PFSK-1 (cell line): Measurements from ENCODE around the gene SYTL3.

Experiments
- FOXP2 ChIP-seq: optimal IDR thresholded peaks from 2 replicates; pipeline ENCODE3; 2011; ENCODE audit warnings: borderline replicate concordance, control low read depth, inconsistent platforms; ENCODE audit not compliant: insufficient read depth; ENCODE audit errors: extremely low read length, extremely low read depth
- POLR2AphosphoS5 ChIP-seq: IDR thresholded peaks from 2 replicates; pipeline ENCODE4 v1.6.1; 2012; ENCODE audit warnings: low read depth, mild to moderate bottlenecking, control low read depth, low read length, moderate library complexity
- REST ChIP-seq, 2 experiments: IDR thresholded peaks; 2 replicates each; pipeline versions ENCODE4 v1.6.1 to v1.8.0; 2011 to 2012; ENCODE audit warnings: low read depth in 2 of 2, low read length in 2 of 2, control low read depth in 1 of 2, inconsistent platforms in 1 of 2, mild to moderate bottlenecking in 1 of 2, moderate library complexity in 1 of 2; ENCODE audit not compliant: insufficient read depth in 1 of 2
- TAF1 ChIP-seq: IDR thresholded peaks from 2 replicates; pipeline ENCODE4 v1.6.1; 2012; ENCODE audit warnings: low read length, control low read depth, borderline replicate concordance; ENCODE audit not compliant: insufficient read depth

DNA sequence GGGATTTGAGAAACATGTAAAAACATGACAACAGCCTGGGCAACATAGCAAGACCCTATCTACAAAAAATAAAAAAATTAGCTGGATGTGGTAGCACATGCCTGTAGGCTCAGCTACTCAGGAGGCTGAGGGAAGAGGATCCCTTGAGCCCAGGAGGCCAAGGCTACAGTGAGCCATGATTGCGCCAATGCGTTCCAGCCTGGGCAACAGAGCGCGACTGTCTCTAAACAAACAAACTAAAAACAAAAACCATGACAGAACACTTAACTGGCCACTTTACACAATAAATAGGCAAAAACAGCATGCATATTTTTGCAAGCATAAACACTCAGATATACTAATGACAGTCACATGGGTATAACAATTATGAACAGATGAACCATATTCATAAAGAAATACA, 60.0 kb downstream of the SYTL3 start:
- no peak for TF ChIP-seq FOXP2
- no peak for TF ChIP-seq TAF1
- TF ChIP-seq POLR2AphosphoS5 = no peak
- TF ChIP-seq REST (IDR thresholded peaks at IDR 0.05; ENCODE audit: insufficient read depth in 1 of 2, low read depth in 2 of 2, low read length in 2 of 2) = no peak
